ENCODE results near the gene RNLS.

RNLS gene

DNA sequence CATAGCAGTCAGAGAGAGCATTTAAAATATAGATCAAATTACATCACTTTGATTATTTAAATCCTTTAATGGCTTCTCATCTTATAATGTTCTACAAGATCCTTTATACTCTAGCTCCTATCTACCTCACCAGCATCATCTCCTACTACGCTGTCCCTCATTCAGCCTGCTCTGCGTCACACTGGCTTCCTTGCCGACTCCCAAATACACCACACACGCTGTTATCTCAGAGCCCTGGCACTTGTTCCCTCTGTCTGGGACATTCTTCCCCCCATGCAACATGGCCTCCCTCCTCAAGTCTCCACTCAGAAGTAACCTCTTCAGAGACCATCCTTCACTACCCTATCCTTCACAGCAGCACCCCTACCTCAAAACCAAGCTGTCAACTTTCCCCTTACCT, 46.7 kb downstream of the RNLS start:
- no peak overlapping the region for H3K4me3 ChIP-seq (ENCODE audit: control insufficient read depth, low read depth, low read length)
- no peak for TF ChIP-seq CTCF (conservative IDR thresholded peaks at IDR 0.05; ENCODE audit: control insufficient read depth, insufficient read depth, low read depth, low read length)
- DNase-seq (ENCODE audit: low read depth): no peak

DNA sequence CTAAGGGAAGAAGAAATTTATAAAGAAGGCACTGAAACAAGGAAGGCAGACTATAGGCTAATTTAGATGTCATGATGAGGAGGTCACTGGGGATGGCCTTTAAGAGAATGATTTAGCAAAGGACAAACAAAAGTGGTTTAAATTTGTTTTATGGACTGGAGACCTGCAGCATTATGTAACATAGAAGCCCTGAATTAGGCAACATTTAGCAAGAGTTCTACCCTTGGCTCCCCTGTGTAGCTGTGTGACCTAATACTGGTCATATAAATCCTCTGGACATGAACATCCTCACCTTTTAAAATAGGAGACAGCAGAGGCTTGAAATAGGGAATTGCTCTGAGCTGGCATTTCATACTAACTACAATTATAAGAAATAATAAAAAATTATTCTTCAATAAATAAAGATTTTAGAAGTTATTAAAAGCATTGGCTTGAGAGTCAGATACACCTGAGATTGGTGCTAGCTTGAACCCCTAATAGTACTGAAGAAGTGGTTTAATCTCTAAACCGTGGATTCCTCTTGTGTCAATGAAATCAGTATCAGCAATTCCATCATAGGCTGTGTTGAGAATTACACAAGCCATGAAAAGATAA, 48.9 kb downstream of the RNLS start:
- H3K4me3 ChIP-seq (ENCODE audit: control insufficient read depth, low read depth, low read length): no peak overlapping the region
- DNase-seq (ENCODE audit: low read depth): no peak
- TF ChIP-seq CTCF (conservative IDR thresholded peaks at IDR 0.05; ENCODE audit: control insufficient read depth, insufficient read depth, low read depth, low read length): no peak

GRCh38 chr10:88531392-88532052, 51.6 kb downstream of the RNLS start:
- H3K4me3 ChIP-seq (ENCODE audit: control insufficient read depth, low read depth, low read length): no peak overlapping the region
- DNase-seq (ENCODE audit: low read depth): no peak
- TF ChIP-seq CTCF (conservative IDR thresholded peaks at IDR 0.05; ENCODE audit: control insufficient read depth, insufficient read depth, low read depth, low read length): no peak

GRCh38 chr10:88530629-88531391, 52.3 kb downstream of the RNLS start:
- H3K4me3 ChIP-seq (ENCODE audit: control insufficient read depth, low read depth, low read length): no peak overlapping the region
- TF ChIP-seq CTCF (conservative IDR thresholded peaks at IDR 0.05; ENCODE audit: control insufficient read depth, insufficient read depth, low read depth, low read length): no peak
- no peak for DNase-seq (ENCODE audit: low read depth)

- H3K4me3 ChIP-seq (ENCODE audit: control insufficient read depth, low read depth, low read length): no peak overlapping the region
- no peak for DNase-seq (ENCODE audit: low read depth)
- no peak for TF ChIP-seq CTCF (conservative IDR thresholded peaks at IDR 0.05; ENCODE audit: control insufficient read depth, insufficient read depth, low read depth, low read length)
These were observed 53.0 kb downstream of the RNLS start for GRCh38 chr10:88530093-88530492.

- no peak for TF ChIP-seq CTCF (conservative IDR thresholded peaks at IDR 0.05; ENCODE audit: control insufficient read depth, insufficient read depth, low read depth, low read length)
- no peak overlapping the region for H3K4me3 ChIP-seq (ENCODE audit: control insufficient read depth, low read depth, low read length)
- DNase-seq (ENCODE audit: low read depth): no peak
These were observed 54.1 kb downstream of the RNLS start for GRCh38 chr10:88528806-88529570.
